A549 (cell line): ENCODE results near the gene CSTF3. TPM values are rescaled to one million over a fixed set of nuclear protein-coding genes. Genes with fewer than 3 reads are reported as not detected.

Experiments used
- ATAC-seq, 2 experiments: fragments of 200-7000 bp in 1 of 2; fragments of >200 bp in 1 of 2; cut with Nextera tagmentation in 1 of 2; cut with Tn5 transposase in 1 of 2; 3 replicates each; pipeline versions ENCODE4 v1.8.0 to v1.9.1; 2018 to 2020; ENCODE audit warnings: mild to moderate bottlenecking in 1 of 2, moderate library complexity in 1 of 2
- CTCF ChIA-PET: fragments of 300-600 bp; sonication (Branson Sonifier 250); formaldehyde crosslinking; extraction: SDS; loops from one replicate; lab custom pipeline; 2021; ENCODE audit warnings: antibody characterized with exemption, inconsistent platforms; lab: Yijun Ruan, JAX
- POLR2A ChIA-PET: fragments of 350-600 bp; formaldehyde crosslinking; extraction: SDS; loops from one replicate; lab custom pipeline; 2021; ENCODE audit warnings: antibody characterized with exemption, inconsistent platforms; lab: Yijun Ruan, JAX
- DNase-seq, 2 experiments: peaks; one replicate each; pipeline versions ENCODE4 v3.0.0 to v3.0.0-alpha.2; 2011 to 2016; ENCODE audit warnings: low read depth in 1 of 2, low spot score in 1 of 2
- FAIRE-seq: peaks from 2 replicates; lab custom pipeline; 2011; peaks lifted over from hg19 to GRCh38; lab: Jason Lieb, UNC
- H3K27ac ChIP-seq, 2 experiments: fragments of >200 bp; sonication (Bioruptor Twin); formaldehyde crosslinking; 3 replicates each; pipeline ENCODE4 v1.5.1; 2016 to 2017
- H3K4me1 ChIP-seq: fragments of >200 bp; sonication (Bioruptor Twin); formaldehyde crosslinking; 3 replicates; pipeline ENCODE4 v1.6.1; 2016
- H3K4me2 ChIP-seq: fragments of >200 bp; sonication (Bioruptor Twin); formaldehyde crosslinking; 3 replicates; pipeline ENCODE4 v1.6.1; 2016
- H3K4me3 ChIP-seq: fragments of >200 bp; sonication (Bioruptor Twin); formaldehyde crosslinking; 3 replicates; pipeline ENCODE4 v1.5.1; 2016
- H3K9me3 ChIP-seq: fragments of >200 bp; sonication (Bioruptor Twin); formaldehyde crosslinking; 3 replicates; pipeline ENCODE4 v1.6.1; 2016
- CBX8 ChIP-seq: fragments of 200-600 bp; sonication (generic); IDR thresholded peaks from 2 replicates; pipeline ENCODE4 v1.6.1; 2016
- CHD2 ChIP-seq: fragments of 150-350 bp; IDR thresholded peaks from 2 replicates; pipeline ENCODE4 v1.6.1; 2014; ENCODE audit warnings: low read length; ENCODE audit not compliant: partially characterized antibody
- CHD4 ChIP-seq: fragments of 200-600 bp; sonication (generic); IDR thresholded peaks from 2 replicates; pipeline ENCODE4 v1.6.1; 2016; ENCODE audit warnings: antibody characterized with exemption, mild to moderate bottlenecking, borderline replicate concordance
- ELK1 ChIP-seq: fragments of 150-350 bp; IDR thresholded peaks from 2 replicates; pipeline ENCODE4 v1.6.1; 2014; ENCODE audit warnings: low read depth, mild to moderate bottlenecking, low read length
- FOXS1 ChIP-seq: fragments of 250-450 bp; sonication (Bioruptor Pico); IDR thresholded peaks from 2 replicates; pipeline ENCODE4 v1.5.0; 2020; ENCODE audit warnings: mild to moderate bottlenecking, moderate library complexity
- GATA3 ChIP-seq: IDR thresholded peaks from 2 replicates; pipeline ENCODE4 v1.6.1; 2012; ENCODE audit warnings: borderline replicate concordance
- HEYL ChIP-seq: fragments of 250-450 bp; sonication (Bioruptor Pico); IDR thresholded peaks from 2 replicates; pipeline ENCODE4 v1.8.0; 2021; ENCODE audit warnings: mild to moderate bottlenecking, moderate library complexity
- JUN ChIP-seq, 2 experiments: fragments of >200 bp; sonication (Bioruptor Twin); formaldehyde crosslinking; IDR thresholded peaks; 2 replicates in 1 of 2; 3 replicates in 1 of 2; pipeline ENCODE4 v1.6.1; 2016 to 2017
- KDM1A ChIP-seq: fragments of 200-600 bp; sonication (generic); IDR thresholded peaks from 2 replicates; pipeline ENCODE4 v1.6.1; 2016; ENCODE audit warnings: low read depth, mild to moderate bottlenecking
- MAZ ChIP-seq: fragments of 150-350 bp; IDR thresholded peaks from 2 replicates; pipeline ENCODE4 v1.6.1; 2014; ENCODE audit warnings: antibody characterized with exemption, low read depth, low read length, borderline replicate concordance
- PBX3 ChIP-seq: IDR thresholded peaks from 2 replicates; pipeline ENCODE4 v1.6.1; 2012
- PHF8 ChIP-seq: fragments of 200-600 bp; sonication (generic); IDR thresholded peaks from 2 replicates; pipeline ENCODE4 v1.6.1; 2016; ENCODE audit warnings: low read depth, mild to moderate bottlenecking, antibody characterized with exemption, moderate library complexity, borderline replicate concordance
- RAD21 ChIP-seq, 2 experiments: fragments of >200 bp in 1 of 2; sonication (Bioruptor Twin) in 1 of 2; formaldehyde crosslinking in 1 of 2; IDR thresholded peaks in 1 of 2; conservative IDR thresholded peaks in 1 of 2; 2 replicates in 1 of 2; 3 replicates in 1 of 2; pipeline ENCODE4 v1.6.1; 2012 to 2018; ENCODE audit warnings: inconsistent platforms in 1 of 2
- RARB ChIP-seq: fragments of 250-450 bp; sonication (Bioruptor Pico); IDR thresholded peaks from 2 replicates; pipeline ENCODE4 v1.8.0; 2021; ENCODE audit warnings: mild to moderate bottlenecking, moderate library complexity
- REST ChIP-seq: fragments of 200-600 bp; sonication (generic); IDR thresholded peaks from 2 replicates; pipeline ENCODE4 v1.6.1; 2016; ENCODE audit warnings: antibody characterized with exemption, mild to moderate bottlenecking, moderate library complexity
- RNF2 ChIP-seq: fragments of 200-600 bp; sonication (generic); IDR thresholded peaks from 2 replicates; pipeline ENCODE4 v1.6.1; 2016; ENCODE audit warnings: low read depth, mild to moderate bottlenecking, antibody characterized with exemption, moderate library complexity, borderline replicate concordance
- SMC3 ChIP-seq: fragments of >200 bp; sonication (Bioruptor Twin); formaldehyde crosslinking; IDR thresholded peaks from 3 replicates; pipeline ENCODE4 v1.6.1; 2018; ENCODE audit warnings: inconsistent platforms
- TP53 ChIP-seq: fragments of 250-450 bp; sonication (Bioruptor Pico); IDR thresholded peaks from 2 replicates; pipeline ENCODE4 v1.5.0; 2021; ENCODE audit warnings: mild to moderate bottlenecking, moderate library complexity
- ZC3H11A ChIP-seq: fragments of 450-650 bp; IDR thresholded peaks from 2 replicates; pipeline ENCODE4 v1.6.1; 2014; ENCODE audit warnings: antibody characterized with exemption, mild to moderate bottlenecking
- ZNF302 ChIP-seq: fragments of 250-450 bp; sonication (Bioruptor Pico); IDR thresholded peaks from 2 replicates; pipeline ENCODE4 v1.9.0; 2021; ENCODE audit warnings: inconsistent platforms, mild to moderate bottlenecking, moderate library complexity
- WGBS: methylation state at CpG from one replicate; pipeline ENCODE4 v1.1.6; 2017; ENCODE audit errors: missing lambda C conversion rate; 5-methylcytosine and 5-hydroxymethylcytosine counted together
- polyA plus RNA-seq, 4 experiments: library from polyadenylated mRNA; depleted of rRNA in 3 of 4; stranded (reverse); fragments of >200 nt; fragmentation: RNase III in 1 of 4; extraction: RNeasy Plus Mini Kit Qiagen cat#74134 plus additional on column Dnase treatment in 1 of 4; gene quantifications; 2 replicates in 3 of 4; 3 replicates in 1 of 4; pipeline ENCODE4 v1.2.3, GENCODE V29; 2011 to 2017
- TF ChIP-seq, protein P1 (sequence below): fragments of 450-650 bp; IDR thresholded peaks from 2 replicates; pipeline ENCODE4 v1.6.1; 2014; ENCODE audit warnings: antibody characterized with exemption
- TF ChIP-seq, protein P2 (sequence below): IDR thresholded peaks from 2 replicates; pipeline ENCODE4 v1.6.1; 2012

CSTF3 gene
- polyA plus RNA-seq, 2 of the 4 experiments (the other 2 are of a cell fraction) = 53.2 to 53.9 TPM

GRCh38 chr11:33060271-33060670, 101.0 kb downstream of the CSTF3 start:
- FAIRE-seq (no peak), DNase-seq (no peak), ATAC-seq (peak in 1 of 2 experiments; percentile 19; a peak in 1 of 6 replicates)
- 98% methylated on average over 3 of the region's 3 CpGs for WGBS
- H3K4me2 ChIP-seq = peak overlapping the region; percentile 50
- no peaks in the 10 kb centered on the region for H3K9me3 ChIP-seq
- ChIA-PET CTCF (interaction anchor here (0.8 to 2.5 kb wide), 6 partner anchors 9 to 100 kb away, joined by 3 to 13 read pairs (median 4); partner anchors contain the start of genes DEPDC7 and TCP11L1), POLR2A (interaction anchor here (1.4 to 4.2 kb wide), 3 partner anchors 14 to 167 kb away, joined by 5 to 34 read pairs (median 6); partner anchors contain the start of genes QSER1 and TCP11L1)
- peaks cover 96% of the 10 kb centered on the region for H3K4me1 ChIP-seq
- TF ChIP-seq ZC3H11A = 0 out of 2 replicates have a peak, but pooled peaks have one; percentile 3
- TF ChIP-seq FOXS1 (CRISPR knock-in tag) = no peak
- TF ChIP-seq RNF2 = no peak
- peak overlapping the region; percentile 85 to 88 for H3K27ac ChIP-seq
- no peak overlapping the region for H3K4me3 ChIP-seq

DNA sequence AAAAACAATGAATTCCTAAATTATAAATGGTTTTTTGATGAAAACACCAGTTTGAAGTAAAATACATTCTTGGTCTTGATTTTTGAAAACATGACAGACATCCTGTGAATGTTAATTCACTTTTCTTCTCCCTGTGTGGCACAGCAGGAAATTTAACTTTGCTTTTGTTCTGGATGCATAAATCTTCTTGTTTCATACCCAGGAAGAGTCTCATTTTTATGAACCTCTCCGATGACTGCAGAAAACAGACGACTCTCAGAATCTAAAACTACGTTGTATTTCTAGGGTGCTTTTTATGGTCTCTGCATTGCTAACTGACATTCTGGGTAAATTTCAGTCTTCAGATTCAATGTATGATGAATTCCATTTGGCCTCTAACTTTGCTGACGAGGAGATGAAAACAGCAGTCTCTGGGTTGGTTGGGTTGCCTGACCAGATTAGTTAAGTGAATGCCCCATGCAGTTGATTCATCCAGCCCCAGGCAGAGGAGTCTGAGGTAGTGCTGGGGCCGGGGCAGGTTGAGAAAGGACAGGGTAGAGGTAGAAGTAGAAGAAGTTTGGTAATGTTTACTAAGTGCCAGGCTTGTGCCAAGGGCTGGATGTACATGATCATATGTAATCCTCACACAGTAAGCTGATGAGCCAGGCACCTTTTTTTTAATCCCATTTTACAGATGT, 101.8 kb downstream of the CSTF3 start:
- ChIA-PET CTCF (interaction anchor here (1.0 to 1.2 kb wide), 2 partner anchors 10 to 35 kb away, joined by 3 to 5 read pairs; no protein-coding TSS in a partner anchor), POLR2A (no interaction called here)
- no peak for TF ChIP-seq TP53
- TF ChIP-seq SMC3 = no peak
- no peak for TF ChIP-seq PBX3
- H3K4me2 ChIP-seq = peak overlapping the region; percentile 50
- 76% methylated on average over 5 of the region's 5 CpGs for WGBS
- ATAC-seq = no peak
- FAIRE-seq = no peak
- no peaks in the 10 kb centered on the region for H3K9me3 ChIP-seq
- no peak overlapping the region for H3K4me3 ChIP-seq
- H3K4me1 ChIP-seq = peaks cover 96% of the 10 kb centered on the region
- no peak for DNase-seq
- peak overlapping the region; percentile 85 to 88 for H3K27ac ChIP-seq

- ATAC-seq (no peak), FAIRE-seq (no peak), DNase-seq (no peak)
- 86% methylated on average over 1 of the region's 1 CpG for WGBS
- Histone ChIP-seq H3K4me1 (peaks cover 96% of the 10 kb centered on the region), H3K9me3 (no peaks in the 10 kb centered on the region), H3K4me3 (no peak overlapping the region), H3K27ac (peak overlapping the region; percentile 29 to 72), H3K4me2 (peak overlapping the region; percentile 46)
- TF ChIP-seq RAD21 (conservative IDR thresholded peaks at IDR 0.05 in 1 of 2, IDR thresholded peaks at IDR 0.05 in 1 of 2) (no peak), JUN (IDR thresholded peaks at IDR 0.05) (no peak), ELK1 (no peak), KDM1A (no peak), CBX8 (no peak), ZNF302 (CRISPR knock-in tag) (no peak), CHD2 (no peak), REST (no peak), PHF8 (no peak), RARB (CRISPR knock-in tag) (no peak), CHD4 (no peak), ZC3H11A (no peak), GATA3 (no peak), HEYL (CRISPR knock-in tag) (no peak), PBX3 (no peak), SMC3 (no peak), MAZ (no peak)
- TF ChIP-seq, protein P1, sequence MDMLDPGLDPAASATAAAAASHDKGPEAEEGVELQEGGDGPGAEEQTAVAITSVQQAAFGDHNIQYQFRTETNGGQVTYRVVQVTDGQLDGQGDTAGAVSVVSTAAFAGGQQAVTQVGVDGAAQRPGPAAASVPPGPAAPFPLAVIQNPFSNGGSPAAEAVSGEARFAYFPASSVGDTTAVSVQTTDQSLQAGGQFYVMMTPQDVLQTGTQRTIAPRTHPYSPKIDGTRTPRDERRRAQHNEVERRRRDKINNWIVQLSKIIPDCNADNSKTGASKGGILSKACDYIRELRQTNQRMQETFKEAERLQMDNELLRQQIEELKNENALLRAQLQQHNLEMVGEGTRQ = no peak
- TF ChIP-seq, protein P2, sequence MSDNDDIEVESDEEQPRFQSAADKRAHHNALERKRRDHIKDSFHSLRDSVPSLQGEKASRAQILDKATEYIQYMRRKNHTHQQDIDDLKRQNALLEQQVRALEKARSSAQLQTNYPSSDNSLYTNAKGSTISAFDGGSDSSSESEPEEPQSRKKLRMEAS = no peak
- CTCF ChIA-PET = interaction anchor here (1.6 to 2.6 kb wide), 2 partner anchors 9 to 11 kb away, joined by 11 to 12 read pairs; no protein-coding TSS in a partner anchor
- POLR2A ChIA-PET = interaction anchor here (1.0 kb wide), 1 partner anchor 42 kb away, joined by 3 read pairs; the partner anchor contains the start of gene DEPDC7
These were observed 104.0 kb downstream of the CSTF3 start for GRCh38 chr11:33057284-33057683.
